ENCODE measurements around the gene WDR55. TPM values are rescaled to one million over a fixed set of nuclear protein-coding genes. Genes with fewer than 3 reads are reported as not detected.

The WDR55 gene
- total and polyA plus RNA-seq, 4 donors, result 10.0 to 18.2 (median 11.7) TPM

DNA sequence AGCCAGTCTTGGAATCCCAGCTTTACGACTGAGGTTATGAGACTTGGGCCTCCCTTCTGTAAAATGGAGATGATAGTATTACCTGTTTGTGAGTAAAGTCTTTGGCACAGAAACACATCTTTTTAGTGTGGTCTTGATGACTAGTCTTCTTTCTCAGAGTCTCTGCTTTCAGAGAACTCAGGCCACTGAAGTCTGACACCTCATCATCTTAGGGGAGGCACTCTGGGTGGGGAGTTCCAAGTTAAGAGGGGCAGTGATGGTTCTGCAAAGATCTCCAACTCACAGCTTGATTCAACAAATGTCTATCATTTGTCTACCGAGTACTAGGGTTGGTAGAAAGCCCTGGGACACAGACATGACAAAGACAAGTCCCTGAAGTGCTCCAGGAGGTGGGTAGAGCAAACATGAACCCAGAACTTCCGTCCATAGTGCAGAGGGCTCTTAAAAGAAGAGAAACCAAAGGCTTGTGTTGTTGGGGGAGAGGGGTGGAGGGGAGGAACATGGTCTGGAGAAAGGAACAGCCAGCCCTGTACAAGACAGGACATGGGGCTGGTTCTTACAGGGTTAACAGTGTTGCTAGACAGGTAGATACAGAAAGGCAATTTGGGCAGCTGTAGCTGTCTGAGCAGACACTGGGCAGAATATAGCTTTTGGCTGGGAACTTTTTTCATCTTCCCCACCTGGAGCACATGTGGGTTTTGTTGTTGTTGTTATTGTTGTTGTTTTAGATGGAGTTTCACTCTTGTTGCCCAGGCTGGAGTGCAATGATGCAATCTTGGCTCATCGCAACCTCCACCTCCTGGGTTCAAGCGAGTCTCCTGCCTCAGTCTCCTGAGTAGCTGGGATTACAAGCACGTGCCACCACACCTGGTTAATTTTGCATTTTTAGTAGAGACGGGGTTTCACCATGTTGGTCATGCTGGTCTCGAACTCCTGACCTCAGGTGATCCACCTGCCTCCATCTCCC is 29.1 kb upstream of the WDR55 start:
- peak overlapping the region; percentile 3 to 82 for H3K27ac ChIP-seq (ENCODE audit: low read depth in 1 of 2, low read length in 2 of 2)
- no peak for TF ChIP-seq EGR1 (IDR thresholded peaks at IDR 0.05; ENCODE audit: low read depth in 2 of 2)
- TF ChIP-seq RXRA (IDR thresholded peaks at IDR 0.05), result no peak
- no peak for TF ChIP-seq REST (IDR thresholded peaks at IDR 0.05)
- TF ChIP-seq HNF4A (conservative IDR thresholded peaks at IDR 0.05), result no peak
- no peak for TF ChIP-seq ATF3 (IDR thresholded peaks at IDR 0.05)
- TF ChIP-seq JUND (IDR thresholded peaks at IDR 0.05), result no peak
- no peak for TF ChIP-seq FOXA1 (IDR thresholded peaks at IDR 0.05)
- no peak for TF ChIP-seq GABPA (IDR thresholded peaks at IDR 0.05 in 1 of 2, conservative IDR thresholded peaks at IDR 0.05 in 1 of 2)
- no peak for TF ChIP-seq YY1 (IDR thresholded peaks at IDR 0.05)
- no peak for TF ChIP-seq TAF1 (conservative IDR thresholded peaks at IDR 0.05)
- TF ChIP-seq, protein P1, sequence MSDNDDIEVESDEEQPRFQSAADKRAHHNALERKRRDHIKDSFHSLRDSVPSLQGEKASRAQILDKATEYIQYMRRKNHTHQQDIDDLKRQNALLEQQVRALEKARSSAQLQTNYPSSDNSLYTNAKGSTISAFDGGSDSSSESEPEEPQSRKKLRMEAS (IDR thresholded peaks at IDR 0.05), result no peak
- no peak for TF ChIP-seq SP1 (IDR thresholded peaks at IDR 0.05)
- TF ChIP-seq, protein P2, sequence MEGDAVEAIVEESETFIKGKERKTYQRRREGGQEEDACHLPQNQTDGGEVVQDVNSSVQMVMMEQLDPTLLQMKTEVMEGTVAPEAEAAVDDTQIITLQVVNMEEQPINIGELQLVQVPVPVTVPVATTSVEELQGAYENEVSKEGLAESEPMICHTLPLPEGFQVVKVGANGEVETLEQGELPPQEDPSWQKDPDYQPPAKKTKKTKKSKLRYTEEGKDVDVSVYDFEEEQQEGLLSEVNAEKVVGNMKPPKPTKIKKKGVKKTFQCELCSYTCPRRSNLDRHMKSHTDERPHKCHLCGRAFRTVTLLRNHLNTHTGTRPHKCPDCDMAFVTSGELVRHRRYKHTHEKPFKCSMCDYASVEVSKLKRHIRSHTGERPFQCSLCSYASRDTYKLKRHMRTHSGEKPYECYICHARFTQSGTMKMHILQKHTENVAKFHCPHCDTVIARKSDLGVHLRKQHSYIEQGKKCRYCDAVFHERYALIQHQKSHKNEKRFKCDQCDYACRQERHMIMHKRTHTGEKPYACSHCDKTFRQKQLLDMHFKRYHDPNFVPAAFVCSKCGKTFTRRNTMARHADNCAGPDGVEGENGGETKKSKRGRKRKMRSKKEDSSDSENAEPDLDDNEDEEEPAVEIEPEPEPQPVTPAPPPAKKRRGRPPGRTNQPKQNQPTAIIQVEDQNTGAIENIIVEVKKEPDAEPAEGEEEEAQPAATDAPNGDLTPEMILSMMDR (IDR thresholded peaks at IDR 0.05; ENCODE audit: low read depth, low read length, missing input control), result no peak
- no peak for TF ChIP-seq RAD21 (IDR thresholded peaks at IDR 0.05)
- TF ChIP-seq FOXA2 (IDR thresholded peaks at IDR 0.05), result no peak
- TF ChIP-seq NR2F2 (IDR thresholded peaks at IDR 0.05), result no peak
- TF ChIP-seq, protein P3, sequence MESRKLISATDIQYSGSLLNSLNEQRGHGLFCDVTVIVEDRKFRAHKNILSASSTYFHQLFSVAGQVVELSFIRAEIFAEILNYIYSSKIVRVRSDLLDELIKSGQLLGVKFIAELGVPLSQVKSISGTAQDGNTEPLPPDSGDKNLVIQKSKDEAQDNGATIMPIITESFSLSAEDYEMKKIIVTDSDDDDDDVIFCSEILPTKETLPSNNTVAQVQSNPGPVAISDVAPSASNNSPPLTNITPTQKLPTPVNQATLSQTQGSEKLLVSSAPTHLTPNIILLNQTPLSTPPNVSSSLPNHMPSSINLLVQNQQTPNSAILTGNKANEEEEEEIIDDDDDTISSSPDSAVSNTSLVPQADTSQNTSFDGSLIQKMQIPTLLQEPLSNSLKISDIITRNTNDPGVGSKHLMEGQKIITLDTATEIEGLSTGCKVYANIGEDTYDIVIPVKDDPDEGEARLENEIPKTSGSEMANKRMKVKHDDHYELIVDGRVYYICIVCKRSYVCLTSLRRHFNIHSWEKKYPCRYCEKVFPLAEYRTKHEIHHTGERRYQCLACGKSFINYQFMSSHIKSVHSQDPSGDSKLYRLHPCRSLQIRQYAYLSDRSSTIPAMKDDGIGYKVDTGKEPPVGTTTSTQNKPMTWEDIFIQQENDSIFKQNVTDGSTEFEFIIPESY (IDR thresholded peaks at IDR 0.05), result no peak
- TF ChIP-seq HNF4G (IDR thresholded peaks at IDR 0.05), result no peak
- no peaks in the 10 kb centered on the region for H3K36me3 ChIP-seq (ENCODE audit: control insufficient read depth in 4 of 4, insufficient read depth in 3 of 4, low read depth in 1 of 4, low read length in 3 of 4)
- H3K9ac ChIP-seq (ENCODE audit: low read depth in 1 of 2, low read length in 2 of 2), result no peak overlapping the region
- DNase-seq (ENCODE audit: low spot score), result no peak
- H3K4me3 ChIP-seq (ENCODE audit: low read depth in 1 of 3, low read length in 3 of 3), result no peak overlapping the region
- WGBS, result 82% methylated on average over 8 of the region's 8 CpGs
- H3K4me1 ChIP-seq (ENCODE audit: control insufficient read depth in 4 of 4, insufficient read depth in 4 of 4, low read length in 3 of 4), result peaks cover 0 to 31% (median 18%) of the 10 kb centered on the region in 4 donors
- H3K9me3 ChIP-seq (ENCODE audit: control insufficient read depth in 4 of 4, low read length in 3 of 4), result no peaks in the 10 kb centered on the region
- H3K27me3 ChIP-seq (ENCODE audit: control insufficient read depth in 4 of 4, insufficient read depth in 4 of 4, low read length in 3 of 4), result no peaks in the 10 kb centered on the region

Measured in liver (tissue), 9 donors.